Left colon (tissue), 2 donors: ENCODE data around the gene MYT1. TPM values are rescaled to one million over a fixed set of nuclear protein-coding genes. Genes with fewer than 3 reads are reported as not detected.
"Not testable (repeated sequence)": the region's sequence is repeated elsewhere in the genome, so short reads cannot be mapped to it uniquely, and the experiment has no call there.

Experiments
- ATAC-seq: fragments of 200-7000 bp; cut with Tn5 transposase; one replicate; pipeline ENCODE4 v1.9.1; 2020; ENCODE audit warnings: mild to moderate bottlenecking, moderate library complexity
- DNase-seq, 2 donors: peaks; one replicate each; pipeline ENCODE4 v3.0.0-alpha.2; 2020
- intact Hi-C, 2 donors: fragments of 100-400 bp; cut with DNase I in 1 of 2; cut with micrococcal nuclease in 1 of 2; formaldehyde crosslinking; loops; one replicate each; pipeline versions ENCODE4 v1.11.2 to v1.14.0; 2022; cut with DNase I, micrococcal nuclease
- total RNA-seq, 2 donors: library from RNA; stranded (reverse); fragmentation: NEBNext Ultra II Directional; extraction: Animal tissue kit (Norgen Biotek cat#: 25700); gene quantifications; one replicate each; pipeline ENCODE4 v1.2.1, GENCODE V29; 2021
- donor health status: DM: no; HTN: no; CAD: no.
- donor health status: DM: yes; HTN: yes; CAD: no.

The MYT1 gene
- total RNA-seq, 2 donors from 2014 or later: 0.06 to 0.11 TPM

DNA sequence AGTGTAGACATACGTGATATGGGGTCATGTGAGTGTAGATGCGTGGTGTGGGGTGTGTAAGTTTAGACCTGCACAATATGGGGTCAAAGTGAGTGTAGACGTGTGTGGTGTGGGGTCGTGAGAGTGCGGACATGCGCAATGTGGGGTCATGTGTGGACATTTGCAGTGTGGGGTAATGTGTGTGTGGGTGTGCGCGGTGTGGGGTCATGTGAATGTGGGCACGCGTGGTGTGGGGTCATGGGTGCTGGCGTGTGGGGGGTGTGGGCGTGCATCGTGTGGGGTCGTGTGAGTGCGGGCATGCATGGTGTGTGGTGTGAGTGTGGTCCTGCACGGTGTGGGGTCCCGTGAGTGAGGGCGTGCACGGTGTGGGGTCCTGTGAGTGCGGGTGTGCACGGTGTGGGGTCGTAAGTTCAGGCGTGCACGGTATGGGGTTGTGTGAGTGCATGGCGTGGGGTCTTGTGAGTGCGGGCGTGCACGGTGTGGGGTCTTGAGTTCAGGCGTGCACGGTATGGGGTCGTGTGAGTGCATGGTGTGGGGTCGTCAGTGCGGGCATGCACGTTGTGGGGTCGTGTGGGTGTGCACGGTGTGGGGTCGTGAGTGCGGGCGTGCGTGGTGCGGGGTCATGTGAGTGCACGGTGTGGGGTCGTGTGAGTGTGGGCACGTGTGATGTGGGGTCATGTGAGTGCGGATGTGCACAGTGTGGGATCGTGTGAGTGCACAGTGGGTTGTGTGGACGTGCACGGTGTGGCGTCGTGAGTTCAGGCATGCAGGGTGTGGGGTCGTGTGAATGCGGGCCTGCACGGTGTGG, 105.6 kb downstream of the MYT1 start:
- intact Hi-C loops: no loop called here
- no peak for DNase-seq
- ATAC-seq: no peak

DNA sequence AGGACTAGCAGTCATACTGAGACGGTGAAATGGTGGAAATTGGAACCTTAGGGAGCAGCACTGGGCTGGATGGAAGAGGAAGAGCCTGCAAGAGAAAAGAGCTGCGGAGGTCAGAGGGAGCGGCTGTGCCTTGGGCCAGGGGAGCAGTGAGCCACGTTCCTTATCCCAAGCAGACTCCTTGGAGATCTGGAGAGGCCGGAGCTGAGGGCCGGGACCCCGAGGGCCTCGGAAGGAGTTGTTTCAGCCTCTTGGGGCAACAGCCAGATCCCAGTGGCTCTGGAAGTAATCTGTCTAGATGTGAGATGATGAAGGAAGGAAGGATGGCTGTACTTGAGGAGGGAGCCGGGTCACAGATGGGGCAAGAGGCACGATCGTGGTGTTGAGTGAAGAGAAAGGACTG, 107.4 kb downstream of the MYT1 start:
- ATAC-seq: no peak
- no peak for DNase-seq
- intact Hi-C loops: no loop called here

DNA sequence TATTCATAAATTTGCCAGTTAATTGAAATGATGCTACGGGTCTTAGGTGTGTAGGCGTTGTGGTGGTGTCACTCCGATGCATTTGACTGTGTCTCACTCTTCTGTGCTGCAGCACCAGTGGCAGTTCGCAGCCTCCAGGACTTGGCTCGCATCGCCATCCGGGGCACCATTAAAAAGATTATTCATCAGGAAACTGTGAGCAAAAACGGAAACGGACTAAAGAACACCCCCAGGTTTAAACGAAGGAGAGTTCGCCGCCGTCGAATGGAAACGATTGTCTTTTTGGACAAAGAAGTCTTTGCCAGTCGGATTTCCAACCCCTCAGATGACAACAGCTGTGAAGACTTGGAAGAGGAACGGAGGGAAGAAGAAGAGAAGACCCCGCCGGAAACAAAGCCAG, 108.9 kb downstream of the MYT1 start:
- ATAC-seq: no peak
- intact Hi-C loops: no loop called here
- no peak for DNase-seq

DNA sequence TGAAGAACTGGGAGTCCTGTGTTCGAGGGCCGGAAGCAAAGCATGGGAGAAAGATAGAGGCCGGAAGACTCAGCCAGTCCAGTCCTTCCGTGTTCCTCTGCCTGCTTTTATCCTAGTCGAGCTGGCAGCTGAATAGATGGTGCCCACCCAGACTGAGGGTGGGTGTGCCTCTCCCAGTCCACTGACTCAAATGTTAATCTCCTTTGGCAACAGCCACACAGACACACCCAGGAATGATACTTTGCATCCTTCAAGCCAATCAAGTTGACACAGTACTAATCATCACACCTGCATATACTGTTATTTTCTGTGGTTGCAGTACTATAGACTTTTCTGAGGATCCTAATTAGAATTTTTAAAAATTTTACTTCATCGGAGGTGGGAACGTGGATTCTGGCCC, 112.6 kb downstream of the MYT1 start:
- intact Hi-C loops: no loop called here
- DNase-seq (no peak), ATAC-seq (no peak)

DNA sequence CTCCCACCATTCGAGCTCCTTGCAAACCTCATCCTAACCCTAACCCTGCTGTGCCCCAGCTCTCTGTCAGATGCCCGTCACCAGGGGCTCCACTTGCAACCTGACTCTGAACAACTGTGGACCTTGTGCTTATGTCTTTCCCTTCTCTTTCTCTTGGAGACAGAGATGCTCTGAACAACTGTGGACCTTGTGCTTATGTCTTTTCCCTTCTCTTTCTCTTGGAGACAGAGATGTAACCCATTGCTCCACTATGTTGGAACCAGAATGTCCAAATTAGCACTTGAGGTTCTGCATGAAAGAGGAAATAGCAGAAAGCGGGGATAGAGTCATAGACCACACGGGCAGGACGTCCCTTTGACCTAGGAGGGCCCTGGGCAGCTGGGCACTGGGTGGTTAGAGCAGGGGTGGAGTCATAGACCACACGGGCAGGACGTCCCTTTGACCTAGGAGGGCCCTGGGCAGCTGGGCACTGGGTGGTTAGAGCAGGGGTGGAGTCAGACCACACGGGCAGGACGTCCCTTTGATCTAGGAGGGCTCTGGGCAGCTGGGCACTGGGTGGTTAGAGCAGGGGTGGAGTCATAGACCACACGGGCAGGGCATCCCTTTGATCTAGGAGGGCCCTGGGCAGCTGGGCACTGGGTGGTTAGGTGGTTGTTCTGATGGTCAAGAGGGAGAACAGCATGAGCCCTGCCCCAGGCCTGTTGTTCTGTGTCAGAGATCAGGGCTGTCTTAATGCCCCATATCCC, 113.5 kb downstream of the MYT1 start:
- intact Hi-C loops: no loop called here
- DNase-seq: no peak
- ATAC-seq: no peak

GRCh38 chr20:64278317-64278681, 114.0 kb downstream of the MYT1 start:
- no peak for ATAC-seq
- intact Hi-C loops: no loop called here

DNA sequence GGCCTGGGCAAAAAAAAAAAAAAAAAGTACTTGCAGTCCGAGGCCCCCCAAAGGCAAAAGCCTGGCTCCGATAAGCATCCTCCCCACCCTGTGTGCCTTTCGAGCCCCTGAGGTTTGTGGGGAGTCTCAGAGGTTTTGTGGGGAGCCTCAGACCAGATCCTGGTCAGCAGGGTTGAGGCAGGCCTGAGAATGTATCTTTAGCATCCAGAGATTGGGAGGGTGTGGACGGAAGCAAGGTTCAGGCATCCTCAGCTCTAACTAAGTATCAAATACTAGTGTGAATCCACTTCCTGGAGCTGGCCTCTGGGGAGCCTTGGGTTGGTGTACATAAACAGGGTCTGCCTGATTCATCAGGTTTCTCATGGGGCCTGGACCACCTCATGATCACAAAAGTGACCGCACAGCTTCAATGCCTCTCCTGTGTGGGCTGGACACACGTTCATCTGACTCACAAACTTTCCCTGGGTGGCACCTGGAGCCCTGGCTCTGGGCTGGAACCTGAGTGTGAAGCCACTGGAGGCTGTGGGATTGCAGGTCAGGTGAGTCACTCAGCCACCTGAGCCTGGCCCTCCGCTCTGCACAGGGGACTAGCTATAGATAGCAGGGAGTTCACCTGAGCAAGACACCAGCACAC, 115.7 kb downstream of the MYT1 start:
- DNase-seq (no peak), ATAC-seq (no peak)
- intact Hi-C loops: no loop called here

More at GRCh38 chr20:64278317-64278681, 114.0 kb downstream of the MYT1 start:
- no peak for DNase-seq

GRCh38 chr20:64280460-64280843, 116.2 kb downstream of the MYT1 start:
- no peak for ATAC-seq
- intact Hi-C loops: no loop called here
- no peak for DNase-seq

DNA sequence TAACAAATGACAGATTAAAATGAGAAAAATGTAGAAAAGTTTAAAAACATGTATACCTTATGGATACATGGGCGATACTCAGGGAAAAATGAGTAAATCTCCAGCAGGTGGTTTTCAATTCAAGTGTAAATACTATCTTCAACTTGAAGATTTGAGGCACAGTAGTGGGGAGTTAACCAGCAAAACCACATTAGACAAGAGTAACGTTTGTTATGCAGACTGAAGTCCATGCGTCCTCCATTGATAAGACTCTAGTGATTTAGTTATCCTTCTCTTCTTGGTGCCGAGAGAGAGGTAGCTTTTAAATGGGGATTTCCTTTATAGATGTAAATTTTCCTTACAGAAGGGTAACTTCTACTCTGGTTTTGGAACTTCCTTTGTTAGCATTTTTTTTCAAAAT, 119.4 kb downstream of the MYT1 start:
- ATAC-seq (no peak), DNase-seq (no peak)
- intact Hi-C loops: no loop called here

DNA sequence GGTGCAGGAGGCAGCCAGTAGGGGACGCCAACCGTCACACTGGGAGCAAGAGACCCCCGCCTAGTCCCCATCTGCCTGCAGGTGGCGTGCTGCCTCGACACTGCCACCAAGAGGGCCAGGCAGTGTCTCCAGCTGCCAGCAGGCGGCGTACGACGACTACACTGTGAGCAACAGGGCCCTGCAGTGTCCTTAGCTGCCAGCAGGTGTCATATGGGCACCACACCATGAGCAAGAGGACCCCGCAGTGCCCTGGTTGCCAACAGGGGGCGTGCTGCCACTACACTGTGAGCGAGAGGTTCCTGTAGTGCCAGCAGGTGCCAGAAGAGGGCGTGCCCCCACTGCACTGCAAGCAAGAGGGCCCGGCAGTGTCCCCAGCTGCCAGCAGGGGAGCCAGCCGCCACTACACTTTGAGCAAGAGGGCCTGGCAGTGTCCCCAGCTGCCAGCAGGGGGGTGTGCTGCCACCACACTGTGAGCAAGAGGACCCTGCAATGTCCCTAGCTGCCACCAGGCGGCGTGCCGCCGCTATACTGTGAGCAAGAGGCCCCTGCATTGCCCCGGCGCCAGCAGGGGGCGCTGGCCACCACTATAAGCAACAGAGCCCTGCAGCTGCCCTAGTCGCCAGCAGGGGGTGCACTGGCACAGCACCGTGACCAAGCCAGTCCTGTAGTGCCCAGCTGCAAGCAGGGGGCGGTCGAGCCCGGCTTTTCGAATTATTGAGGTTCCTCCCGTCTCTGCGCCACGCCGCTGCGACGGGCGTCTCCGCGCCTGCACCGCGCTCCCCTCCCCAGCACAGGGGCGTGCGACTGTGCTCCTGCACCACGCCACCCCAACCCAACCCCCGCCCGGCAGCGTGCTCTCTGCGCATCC, 121.6 kb downstream of the MYT1 start:
- ATAC-seq (peak; percentile 68), DNase-seq (peak; percentile 52 to 61)
- intact Hi-C loops: not testable (repeated sequence)

- ATAC-seq: peak; percentile 44
- intact Hi-C loops: not testable (repeated sequence)
Measured at GRCh38 chr20:64286447-64287263, 122.4 kb downstream of the MYT1 start.

DNA sequence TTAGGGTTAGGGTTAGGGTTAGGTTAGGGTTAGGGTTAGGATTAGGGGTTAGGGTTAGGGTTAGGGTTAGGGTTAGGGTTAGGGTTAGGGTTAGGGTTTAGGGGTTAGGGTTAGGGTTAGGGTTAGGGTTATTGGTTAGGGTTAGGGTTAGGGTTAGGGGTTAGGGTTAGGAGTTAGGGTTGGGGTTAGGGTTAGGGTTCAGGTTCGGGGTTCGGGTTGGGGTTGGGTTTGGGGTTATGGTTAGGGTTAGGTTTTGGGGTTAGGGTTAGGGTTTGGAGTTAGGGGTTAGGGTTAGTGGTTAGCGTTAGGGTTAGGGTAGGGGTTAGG, 123.0 kb downstream of the MYT1 start:
- intact Hi-C loops, DNase-seq, ATAC-seq: not testable (repeated sequence)

More at GRCh38 chr20:64286447-64287263, 122.4 kb downstream of the MYT1 start:
- not testable (repeated sequence) for DNase-seq

Other genes with a start within 250 kb of the MYT1 start
- 10 to 100 TPM; 41.7 to 44.8 TPM for gene UCKL1, start 208.0 kb upstream of the MYT1 start, total RNA-seq
- gene ZNF512B, start 194.5 kb upstream of the MYT1 start, total RNA-seq: 1 to 10 TPM; 1.3 to 2.9 TPM
- gene SAMD10, start 184.8 kb upstream of the MYT1 start, total RNA-seq: 1 to 10 TPM; 5.8 to 9.5 TPM
- 10 to 100 TPM; 51.7 to 51.8 TPM for gene PRPF6, start 183.3 kb upstream of the MYT1 start, total RNA-seq
- gene C20orf204, start 128.3 kb upstream of the MYT1 start, total RNA-seq: 1 to 10 TPM in 1 of 2 donors, under 1 TPM in 1; 0.67 to 1.7 TPM
- gene SOX18, start 114.8 kb upstream of the MYT1 start, total RNA-seq: 1 to 10 TPM; 8.9 to 9.1 TPM
- 1 to 10 TPM; 7.9 to 9.9 TPM for gene TCEA2, start 101.3 kb upstream of the MYT1 start, total RNA-seq
- 1 to 10 TPM; 3.4 to 5.9 TPM for gene RGS19, start 84.9 kb upstream of the MYT1 start, total RNA-seq
- under 1 TPM; 0.15 to 0.17 TPM for gene OPRL1, start 84.4 kb upstream of the MYT1 start, total RNA-seq
- not detected for gene LKAAEAR1, start 80.1 kb upstream of the MYT1 start, total RNA-seq
- not detected for gene NPBWR2, start 56.9 kb upstream of the MYT1 start, total RNA-seq
- 10 to 100 TPM; 26.1 to 33.8 TPM for gene PCMTD2, start 91.3 kb downstream of the MYT1 start, total RNA-seq